Stimulated activated effector memory CD8-positive, alpha-beta T cell treated with anti-CD3 and anti-CD28 coated beads, Interleukin-12 subunit alpha, Interleukin-12 subunit beta, amount 100 ng/mL, for 72 hours (primary cell): ENCODE results near the gene PATJ.

Experiments used
- ATAC-seq: fragments of 150-1000 bp; cut with Tn5 transposase; 2 replicates; pipeline ENCODE4 v1.10.0; 2021
- DNase-seq, 2 donors: peaks; one replicate each; pipeline ENCODE4 v3.0.0; 2021 to 2022; ENCODE audit warnings: low spot score in 2 of 2
- H3K27ac Mint-ChIP-seq: one replicate; pipeline ENCODE4 v1.8.0; 2022; ENCODE audit warnings: mild to moderate bottlenecking, mixed read lengths
- H3K36me3 Mint-ChIP-seq: one replicate; pipeline ENCODE4 v1.8.0; 2022; ENCODE audit warnings: mild to moderate bottlenecking, mixed read lengths
- H3K4me1 Mint-ChIP-seq: one replicate; pipeline ENCODE4 v1.8.0; 2022; ENCODE audit warnings: mixed read lengths
- H3K4me3 Mint-ChIP-seq: one replicate; pipeline ENCODE4 v1.8.0; 2022; ENCODE audit warnings: mild to moderate bottlenecking, mixed read lengths
- H3K9me3 Mint-ChIP-seq: one replicate; pipeline ENCODE4 v1.8.0; 2022; ENCODE audit warnings: mixed read lengths

The PATJ gene

GRCh38 chr1:62068416-62068843 lies 326.1 kb downstream of the PATJ start:
- no peak for DNase-seq
- ATAC-seq, result no peak
- H3K4me3 Mint-ChIP-seq, result no peak overlapping the region
- H3K27ac Mint-ChIP-seq, result no peak overlapping the region
- H3K36me3 Mint-ChIP-seq, result no peaks in the 10 kb centered on the region
- H3K9me3 Mint-ChIP-seq, result no peaks in the 10 kb centered on the region
- no peaks in the 10 kb centered on the region for H3K4me1 Mint-ChIP-seq

- Mint-ChIP-seq H3K27ac (no peak overlapping the region), H3K4me1 (no peaks in the 10 kb centered on the region), H3K36me3 (no peaks in the 10 kb centered on the region), H3K9me3 (no peaks in the 10 kb centered on the region), H3K4me3 (no peak overlapping the region)
- no peak for DNase-seq
- no peak for ATAC-seq
Observed at GRCh38 chr1:62068978-62069377, 326.7 kb downstream of the PATJ start.

- DNase-seq, result no peak
- H3K36me3 Mint-ChIP-seq, result no peaks in the 10 kb centered on the region
- H3K27ac Mint-ChIP-seq, result no peak overlapping the region
Observed at GRCh38 chr1:62070384-62071011, 328.2 kb downstream of the PATJ start.

GRCh38 chr1:62071695-62072094 lies 329.4 kb downstream of the PATJ start:
- ATAC-seq (no peak), DNase-seq (no peak)
- H3K27ac Mint-ChIP-seq, result no peak overlapping the region
- no peaks in the 10 kb centered on the region for H3K4me1 Mint-ChIP-seq
- no peak overlapping the region for H3K4me3 Mint-ChIP-seq
- no peaks in the 10 kb centered on the region for H3K36me3 Mint-ChIP-seq
- H3K9me3 Mint-ChIP-seq, result no peaks in the 10 kb centered on the region

More at GRCh38 chr1:62070384-62071011, 328.2 kb downstream of the PATJ start:
- Mint-ChIP-seq H3K4me3 (no peak overlapping the region), H3K9me3 (no peaks in the 10 kb centered on the region), H3K4me1 (no peaks in the 10 kb centered on the region)
- ATAC-seq, result no peak

- Mint-ChIP-seq H3K27ac (no peak overlapping the region), H3K4me1 (no peaks in the 10 kb centered on the region), H3K4me3 (no peak overlapping the region), H3K36me3 (no peaks in the 10 kb centered on the region), H3K9me3 (no peaks in the 10 kb centered on the region)
- DNase-seq (no peak), ATAC-seq (no peak)
Observed at GRCh38 chr1:62076286-62076685, 334.0 kb downstream of the PATJ start.

GRCh38 chr1:62077821-62078220 lies 335.5 kb downstream of the PATJ start:
- no peaks in the 10 kb centered on the region for H3K4me1 Mint-ChIP-seq
- H3K9me3 Mint-ChIP-seq, result no peaks in the 10 kb centered on the region
- DNase-seq (no peak), ATAC-seq (no peak)
- no peaks in the 10 kb centered on the region for H3K36me3 Mint-ChIP-seq
- H3K4me3 Mint-ChIP-seq, result no peak overlapping the region
- H3K27ac Mint-ChIP-seq, result no peak overlapping the region

GRCh38 chr1:62082456-62083363 lies 340.4 kb downstream of the PATJ start:
- Mint-ChIP-seq H3K36me3 (peaks cover 17% of the 10 kb centered on the region), H3K4me1 (no peaks in the 10 kb centered on the region), H3K9me3 (no peaks in the 10 kb centered on the region), H3K27ac (no peak overlapping the region), H3K4me3 (no peak overlapping the region)
- ATAC-seq (no peak), DNase-seq (peak; percentile 12 to 53)

GRCh38 chr1:62084310-62084890 lies 342.1 kb downstream of the PATJ start:
- peaks cover 25% of the 10 kb centered on the region for H3K36me3 Mint-ChIP-seq
- no peak for ATAC-seq
- no peaks in the 10 kb centered on the region for H3K9me3 Mint-ChIP-seq
- H3K4me1 Mint-ChIP-seq, result no peaks in the 10 kb centered on the region
- no peak overlapping the region for H3K27ac Mint-ChIP-seq
- DNase-seq, result no peak
- no peak overlapping the region for H3K4me3 Mint-ChIP-seq

GRCh38 chr1:62088439-62088838 lies 346.2 kb downstream of the PATJ start:
- no peak overlapping the region for H3K4me3 Mint-ChIP-seq
- H3K9me3 Mint-ChIP-seq, result no peaks in the 10 kb centered on the region

GRCh38 chr1:62089570-62089969 lies 347.3 kb downstream of the PATJ start:
- ATAC-seq, result no peak
- Mint-ChIP-seq H3K4me1 (no peaks in the 10 kb centered on the region), H3K36me3 (peaks cover 25% of the 10 kb centered on the region), H3K9me3 (no peaks in the 10 kb centered on the region), H3K27ac (no peak overlapping the region), H3K4me3 (no peak overlapping the region)
- DNase-seq, result no peak

More at GRCh38 chr1:62088439-62088838, 346.2 kb downstream of the PATJ start:
- ATAC-seq, result no peak
- no peak for DNase-seq
- Mint-ChIP-seq H3K4me1 (no peaks in the 10 kb centered on the region), H3K36me3 (peaks cover 25% of the 10 kb centered on the region), H3K27ac (no peak overlapping the region)

GRCh38 chr1:62090016-62090415 lies 347.7 kb downstream of the PATJ start:
- no peaks in the 10 kb centered on the region for H3K9me3 Mint-ChIP-seq
- DNase-seq, result no peak
- no peak overlapping the region for H3K27ac Mint-ChIP-seq
- no peak overlapping the region for H3K4me3 Mint-ChIP-seq
- H3K4me1 Mint-ChIP-seq, result no peaks in the 10 kb centered on the region
- H3K36me3 Mint-ChIP-seq, result peaks cover 21% of the 10 kb centered on the region
- no peak for ATAC-seq

GRCh38 chr1:62092110-62092509 lies 349.8 kb downstream of the PATJ start:
- H3K4me3 Mint-ChIP-seq, result no peak overlapping the region
- DNase-seq (no peak), ATAC-seq (no peak)
- no peaks in the 10 kb centered on the region for H3K9me3 Mint-ChIP-seq
- no peak overlapping the region for H3K27ac Mint-ChIP-seq
- H3K4me1 Mint-ChIP-seq, result no peaks in the 10 kb centered on the region
- H3K36me3 Mint-ChIP-seq, result peaks cover 8% of the 10 kb centered on the region

- DNase-seq, result no peak
- Mint-ChIP-seq H3K4me1 (no peaks in the 10 kb centered on the region), H3K36me3 (peaks cover 3% of the 10 kb centered on the region), H3K27ac (no peak overlapping the region), H3K4me3 (no peak overlapping the region), H3K9me3 (no peaks in the 10 kb centered on the region)
- ATAC-seq, result no peak
Observed at GRCh38 chr1:62093261-62093660, 351.0 kb downstream of the PATJ start.

GRCh38 chr1:62097464-62097863 lies 355.2 kb downstream of the PATJ start:
- ATAC-seq, result no peak
- Mint-ChIP-seq H3K9me3 (no peaks in the 10 kb centered on the region), H3K27ac (no peak overlapping the region), H3K36me3 (no peaks in the 10 kb centered on the region), H3K4me3 (no peak overlapping the region), H3K4me1 (no peaks in the 10 kb centered on the region)
- DNase-seq, result no peak

GRCh38 chr1:62100442-62100841 lies 358.2 kb downstream of the PATJ start:
- DNase-seq (no peak), ATAC-seq (peak; percentile 43)
- H3K4me3 Mint-ChIP-seq, result no peak overlapping the region
- H3K27ac Mint-ChIP-seq, result no peak overlapping the region
- no peaks in the 10 kb centered on the region for H3K36me3 Mint-ChIP-seq
- no peaks in the 10 kb centered on the region for H3K9me3 Mint-ChIP-seq
- no peaks in the 10 kb centered on the region for H3K4me1 Mint-ChIP-seq

- ATAC-seq, result no peak
Observed at GRCh38 chr1:62103846-62104245, 361.6 kb downstream of the PATJ start.

More at GRCh38 chr1:62103846-62104245, 361.6 kb downstream of the PATJ start:
- no peak overlapping the region for H3K4me3 Mint-ChIP-seq
- no peaks in the 10 kb centered on the region for H3K36me3 Mint-ChIP-seq
- no peaks in the 10 kb centered on the region for H3K9me3 Mint-ChIP-seq
- no peaks in the 10 kb centered on the region for H3K4me1 Mint-ChIP-seq
- H3K27ac Mint-ChIP-seq, result no peak overlapping the region
- no peak for DNase-seq
